ENCODE results near the gene TMEM109. TPM values are rescaled to one million over a fixed set of nuclear protein-coding genes. Genes with fewer than 3 reads are reported as not detected.

Gene TMEM109
- total RNA-seq, 2 donors from 2014 or later: 32.0 to 39.7 TPM

GRCh38 chr11:60950933-60951605 is 37.1 kb downstream of the TMEM109 start:
- intact Hi-C loops (cut with DNase I, micrococcal nuclease): no loop called here
- DNase-seq (no peak), ATAC-seq (peak; percentile 24)

GRCh38 chr11:60951606-60951903 is 37.6 kb downstream of the TMEM109 start:
- DNase-seq (no peak), ATAC-seq (peak; percentile 13)
- intact Hi-C loops (cut with DNase I, micrococcal nuclease): no loop called here

DNA sequence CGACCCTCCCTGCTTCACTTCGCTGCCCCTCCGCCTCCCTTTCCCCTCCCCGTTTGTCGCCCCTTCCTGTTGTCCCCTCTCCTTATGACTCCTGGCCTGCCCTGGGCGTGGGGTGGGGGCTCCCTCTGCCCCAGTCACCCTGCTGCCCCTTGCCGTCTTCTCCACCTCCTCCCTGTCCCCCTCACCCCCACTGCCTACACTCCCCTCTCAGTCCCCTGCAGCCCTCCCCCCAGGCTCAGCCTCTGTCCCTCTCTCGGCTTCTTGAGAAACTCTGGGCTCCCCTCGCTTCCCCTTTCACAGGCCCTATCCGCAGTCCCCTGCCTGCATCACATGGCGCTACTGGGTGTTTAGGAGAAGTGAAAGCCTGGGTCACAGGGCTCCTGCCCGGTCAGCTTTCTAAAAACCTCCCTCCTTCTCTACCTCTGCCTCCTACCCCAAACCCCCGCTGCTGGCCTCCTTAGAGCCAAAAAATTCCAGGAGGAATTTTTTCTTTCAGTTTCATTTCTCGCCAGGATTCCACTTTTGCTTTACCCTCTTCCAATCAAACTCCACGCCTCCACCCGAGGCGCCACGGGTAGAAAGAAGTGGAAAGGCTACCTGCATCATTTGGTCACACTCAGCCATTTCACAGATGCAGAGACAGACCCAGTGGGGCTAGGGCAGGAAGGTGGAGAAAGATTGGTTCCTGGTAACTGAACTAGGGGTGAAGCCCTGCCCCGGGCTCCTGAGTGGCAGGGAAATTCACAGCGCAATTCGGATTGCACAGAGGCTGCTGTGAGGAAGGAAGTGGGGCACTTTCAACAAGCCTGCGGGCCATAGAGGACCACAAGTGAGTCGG is 38.2 kb downstream of the TMEM109 start, which contains the start of gene SLC15A3:
Gene SLC15A3, minus strand, starts transcription at position 273 of the 838 bp plus-strand sequence. CDS start 625 bp downstream, outside the sequence.
- intact Hi-C loops (cut with DNase I, micrococcal nuclease): no loop called here

GRCh38 chr11:60952742-60953170 is 38.8 kb downstream of the TMEM109 start:
- intact Hi-C loops (cut with DNase I, micrococcal nuclease): no loop called here
- no peak for DNase-seq
- ATAC-seq: no peak

More for the DNA sequence above, 38.2 kb downstream of the TMEM109 start, which contains the start of gene SLC15A3:
- ATAC-seq (peak; percentile 71), DNase-seq (peak; percentile 57 to 75)

- intact Hi-C loops (cut with DNase I, micrococcal nuclease): no loop called here
- DNase-seq (no peak), ATAC-seq (no peak)
Observed at GRCh38 chr11:60953781-60954180, 39.8 kb downstream of the TMEM109 start.

- DNase-seq (no peak), ATAC-seq (no peak)
- intact Hi-C loops (cut with DNase I, micrococcal nuclease): no loop called here
Observed at GRCh38 chr11:60954421-60954820, 40.5 kb downstream of the TMEM109 start.

- intact Hi-C loops (cut with DNase I, micrococcal nuclease): no loop called here
- no peak for ATAC-seq
- no peak for DNase-seq
Observed at GRCh38 chr11:60955571-60955970, 41.6 kb downstream of the TMEM109 start.

GRCh38 chr11:60957188-60957587 is 43.2 kb downstream of the TMEM109 start:
- DNase-seq (no peak), ATAC-seq (no peak)
- intact Hi-C loops (cut with DNase I, micrococcal nuclease): no loop called here

DNA sequence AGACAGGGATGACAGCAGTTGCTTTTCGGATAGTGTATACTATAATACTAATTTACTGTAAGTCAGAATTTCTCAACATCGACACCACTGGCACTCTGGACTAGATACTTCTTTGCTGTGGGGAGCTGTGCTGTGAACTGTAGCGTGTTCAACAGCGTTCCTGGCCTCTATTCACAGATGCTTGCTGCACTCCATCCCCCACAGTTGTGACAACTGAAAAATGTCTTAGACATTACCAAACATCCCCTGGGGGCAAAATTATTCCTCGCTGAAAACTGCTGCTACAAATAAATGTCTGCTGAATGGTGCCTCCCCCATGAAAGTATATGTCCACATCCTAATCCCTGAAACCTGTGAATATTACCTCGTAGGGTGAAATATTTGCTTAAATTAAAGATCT is 45.5 kb downstream of the TMEM109 start:
- ATAC-seq: no peak

DNA sequence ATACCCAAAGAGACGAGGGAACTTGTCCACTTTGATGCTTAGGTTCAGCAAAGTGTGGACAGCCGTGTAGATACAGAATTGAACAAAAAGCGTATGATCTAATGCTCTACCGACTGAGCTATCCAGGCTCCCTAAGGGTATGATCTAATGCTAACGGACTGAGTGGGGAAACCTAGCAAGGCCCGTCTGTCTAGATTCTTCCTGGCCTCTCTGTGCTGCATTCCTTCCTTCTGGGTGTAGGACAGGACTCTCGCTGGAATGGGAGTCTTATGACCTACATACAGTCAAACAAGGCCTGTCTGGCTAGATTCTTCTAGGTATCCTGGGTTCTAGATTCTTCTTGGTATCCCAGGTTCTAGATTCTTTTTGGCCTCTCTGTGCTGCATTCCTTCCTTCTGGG is 46.4 kb downstream of the TMEM109 start:
- no peak for DNase-seq
- ATAC-seq: no peak

More for the DNA sequence above, 45.5 kb downstream of the TMEM109 start:
- no peak for DNase-seq
- intact Hi-C loops (cut with DNase I, micrococcal nuclease): no loop called here

GRCh38 chr11:60964801-60965200 is 50.8 kb downstream of the TMEM109 start:
- DNase-seq (no peak), ATAC-seq (no peak)
- intact Hi-C loops (cut with DNase I, micrococcal nuclease): loop anchor here in 1 of 2 donors (10.0 kb wide), 1 partner anchor 160 kb away; no protein-coding TSS in a partner anchor

More for the DNA sequence above, 46.4 kb downstream of the TMEM109 start:
- intact Hi-C loops (cut with DNase I, micrococcal nuclease): loop anchor here in 1 of 2 donors (10.0 kb wide), 1 partner anchor 164 kb away; no protein-coding TSS in a partner anchor

DNA sequence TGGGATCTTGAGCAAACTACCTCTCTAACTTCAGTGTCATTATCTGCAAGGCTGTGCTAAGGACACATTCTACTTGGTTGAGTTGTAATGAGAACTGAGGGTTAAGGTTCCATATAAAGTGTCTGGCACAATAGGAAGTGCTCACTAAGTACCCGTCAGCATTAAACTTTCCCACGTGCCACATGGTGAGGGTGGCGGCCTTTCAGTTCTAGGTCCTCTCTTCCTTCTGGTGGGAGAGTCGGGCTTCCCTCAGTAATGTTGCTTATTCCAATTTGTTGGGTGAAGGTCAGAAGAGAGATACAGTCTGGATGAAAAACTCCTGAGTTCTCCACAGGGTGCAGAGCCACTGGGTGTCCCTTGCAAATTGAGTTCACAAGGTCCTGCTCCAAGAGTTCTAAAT is 52.9 kb downstream of the TMEM109 start:
- intact Hi-C loops (cut with DNase I, micrococcal nuclease): loop anchor here in 1 of 2 donors (10.0 kb wide), 1 partner anchor 158 kb away; no protein-coding TSS in a partner anchor
- no peak for DNase-seq
- no peak for ATAC-seq

DNA sequence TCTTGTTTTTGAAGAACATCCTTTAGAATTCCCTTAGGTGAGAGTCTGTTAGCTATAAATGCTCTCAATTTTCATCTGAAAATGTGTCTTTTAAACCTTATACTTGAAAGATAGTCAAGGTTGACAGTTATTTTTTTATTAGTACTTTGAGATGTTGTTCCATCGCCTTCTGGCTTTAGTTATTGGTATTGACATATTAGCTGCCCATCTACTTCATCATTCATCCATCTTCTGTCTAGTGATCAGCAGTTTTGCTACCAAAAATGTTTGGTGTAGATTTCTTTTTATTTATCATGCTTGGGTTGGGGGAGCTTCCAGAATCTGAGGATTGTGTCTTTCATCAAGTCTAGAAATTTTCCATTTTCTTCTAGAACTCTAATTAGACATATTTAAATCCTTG is 54.3 kb downstream of the TMEM109 start:
- DNase-seq (no peak), ATAC-seq (no peak)
- intact Hi-C loops (cut with DNase I, micrococcal nuclease): loop anchor here in 1 of 2 donors (10.0 kb wide), 1 partner anchor 157 kb away; no protein-coding TSS in a partner anchor

DNA sequence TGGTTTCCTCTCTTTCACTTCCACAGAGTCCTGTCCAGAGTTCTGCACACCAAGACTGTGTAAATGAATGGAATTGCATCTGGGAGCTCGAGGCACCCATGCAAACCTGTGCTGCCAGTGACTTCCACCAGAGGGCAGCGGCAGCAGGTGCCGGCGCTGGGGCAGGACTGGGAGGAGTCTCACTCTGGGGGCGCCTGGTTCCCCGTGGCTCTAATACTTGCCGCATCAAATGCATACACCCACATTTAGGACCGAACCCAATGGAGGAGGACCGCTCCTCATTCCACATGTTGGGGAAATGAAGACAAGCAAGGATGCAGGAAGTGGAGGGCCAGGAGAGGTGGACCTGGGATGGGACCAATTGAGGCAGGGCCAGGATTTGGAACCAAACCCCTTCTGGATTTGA is 56.4 kb downstream of the TMEM109 start:
- DNase-seq (peak in 1 of 2 donors; percentile 78), ATAC-seq (peak; percentile 85)
- intact Hi-C loops (cut with DNase I, micrococcal nuclease): no loop called here

DNA sequence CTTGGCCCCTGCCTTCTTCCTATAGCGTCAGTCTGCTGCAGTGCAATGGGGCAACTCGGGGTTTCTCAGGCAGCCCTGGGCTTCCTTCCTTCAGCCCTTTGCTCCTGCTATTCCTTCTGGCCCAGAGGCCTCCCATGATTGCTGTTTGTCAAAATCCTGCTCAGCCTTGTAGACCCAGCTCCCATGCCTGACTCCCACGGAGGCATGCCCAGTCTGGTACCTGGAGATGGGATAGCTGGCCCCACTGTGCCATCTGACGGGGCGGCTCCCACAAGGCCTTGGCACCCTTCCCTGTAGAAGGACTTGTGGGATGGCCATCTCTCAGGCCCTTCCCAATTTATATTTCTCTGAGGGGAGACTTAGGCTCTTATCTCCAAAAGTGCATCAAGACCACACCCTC is 56.9 kb downstream of the TMEM109 start:
- DNase-seq (no peak), ATAC-seq (no peak)
- intact Hi-C loops (cut with DNase I, micrococcal nuclease): no loop called here

DNA sequence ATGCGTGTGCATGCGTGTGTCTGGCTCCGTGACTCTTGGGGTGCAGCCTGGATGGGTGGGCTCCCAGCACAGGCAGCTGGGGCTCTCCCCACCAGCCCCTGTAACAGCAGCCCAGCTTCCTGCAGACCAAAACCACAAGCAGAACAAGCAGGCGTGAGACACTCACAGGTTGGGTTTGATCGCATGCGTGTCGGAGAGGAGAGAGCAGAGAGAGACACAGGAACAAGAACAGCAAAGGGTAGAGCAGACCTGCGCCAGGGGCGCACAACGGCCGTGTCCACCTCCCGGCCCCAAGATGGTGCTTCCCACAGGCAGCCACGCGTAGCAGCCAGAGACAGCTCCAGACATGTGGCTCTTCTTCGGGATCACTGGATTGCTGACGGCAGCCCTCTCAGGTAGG is 57.6 kb downstream of the TMEM109 start, which contains the start of gene CD6:
Gene CD6, plus strand, starts transcription at position 161 of the 400 bp plus-strand sequence. Its CDS starts 186 bp downstream, at position 347.
- DNase-seq (no peak), ATAC-seq (no peak)
- intact Hi-C loops (cut with DNase I, micrococcal nuclease): no loop called here

- no peak for ATAC-seq
- intact Hi-C loops (cut with DNase I, micrococcal nuclease): no loop called here
- no peak for DNase-seq
Observed at GRCh38 chr11:60972182-60973030, 58.4 kb downstream of the TMEM109 start.
